ENCODE measurements around the gene SPOCK1.

Gene SPOCK1

DNA sequence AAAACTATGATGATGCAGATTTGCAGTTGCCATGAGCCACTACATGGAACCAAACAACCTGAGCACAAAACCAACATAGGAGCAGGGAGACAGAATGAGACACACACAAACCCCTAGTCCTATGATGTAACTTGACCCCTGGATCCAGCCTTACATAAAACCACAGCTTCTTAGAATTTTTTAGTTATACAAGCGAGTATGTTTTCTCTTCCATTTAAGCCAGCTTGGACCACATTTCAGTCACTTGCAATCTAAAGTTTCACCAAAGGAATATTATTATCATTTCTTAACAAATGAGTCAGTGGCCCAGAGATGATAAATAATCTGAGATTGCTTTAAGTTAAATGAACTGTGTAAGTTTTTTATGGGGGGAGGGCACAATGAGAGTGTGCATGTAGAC lies 6.8 kb downstream of the SPOCK1 start:
- DNase-seq (ENCODE audit: low spot score) = no peak

DNA sequence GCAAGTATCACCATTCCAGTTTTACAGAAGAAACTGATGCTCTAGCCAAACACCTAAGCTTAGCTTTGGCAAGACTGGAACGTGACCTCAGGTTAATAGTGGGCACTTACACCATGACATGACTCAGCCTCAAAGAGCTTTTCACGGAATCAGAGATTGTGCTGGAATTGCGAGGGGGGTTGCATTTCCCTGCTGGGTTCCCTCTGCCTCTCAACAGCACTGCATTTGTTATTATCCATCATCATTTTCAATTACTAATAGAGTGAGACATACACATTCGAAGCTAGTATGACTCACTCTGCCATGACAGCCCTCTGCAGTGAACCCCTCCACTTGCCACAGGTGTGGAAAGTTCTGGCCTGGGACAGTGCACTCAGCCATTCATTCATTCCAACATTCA lies 8.0 kb downstream of the SPOCK1 start:
- no peak for DNase-seq (ENCODE audit: low spot score)

DNA sequence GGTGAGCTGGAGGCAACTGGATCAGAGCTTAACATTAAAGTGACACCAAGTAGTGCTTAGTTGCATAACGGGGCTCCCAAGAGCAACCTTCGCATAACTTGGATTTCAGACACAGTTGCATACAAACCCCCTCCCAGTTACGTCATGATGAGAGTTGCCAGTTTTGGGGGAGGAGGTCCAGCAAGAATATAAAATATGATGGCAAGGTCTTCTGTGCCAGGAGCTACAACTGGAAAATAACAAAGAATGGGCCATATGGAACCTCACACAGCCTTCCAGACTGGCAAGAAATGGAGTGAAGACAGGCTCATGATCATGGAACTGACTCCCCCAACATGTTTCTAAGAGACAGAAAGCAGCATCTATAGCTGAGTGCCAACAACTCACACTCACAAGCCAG lies 8.5 kb downstream of the SPOCK1 start:
- DNase-seq (ENCODE audit: low spot score) = no peak

DNA sequence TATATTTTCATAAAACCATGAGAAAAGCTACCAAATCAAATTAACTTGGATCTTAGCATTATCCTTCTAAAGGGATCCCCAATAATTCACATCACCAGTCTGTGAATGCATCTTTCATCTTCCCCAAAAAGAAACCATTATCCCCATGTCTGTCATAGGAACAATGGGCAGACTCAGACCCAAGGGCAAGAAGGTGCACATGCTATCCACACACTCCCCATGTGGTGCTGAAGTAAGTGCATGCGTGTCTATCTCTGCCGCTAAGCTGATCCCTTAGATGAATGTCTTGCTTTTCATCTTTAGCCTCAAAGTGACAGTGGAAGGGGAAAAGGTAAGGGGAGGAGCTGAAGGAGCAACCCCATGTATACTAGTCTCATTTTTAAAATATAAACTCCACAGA lies 10.2 kb downstream of the SPOCK1 start:
- no peak for DNase-seq (ENCODE audit: low spot score)

DNA sequence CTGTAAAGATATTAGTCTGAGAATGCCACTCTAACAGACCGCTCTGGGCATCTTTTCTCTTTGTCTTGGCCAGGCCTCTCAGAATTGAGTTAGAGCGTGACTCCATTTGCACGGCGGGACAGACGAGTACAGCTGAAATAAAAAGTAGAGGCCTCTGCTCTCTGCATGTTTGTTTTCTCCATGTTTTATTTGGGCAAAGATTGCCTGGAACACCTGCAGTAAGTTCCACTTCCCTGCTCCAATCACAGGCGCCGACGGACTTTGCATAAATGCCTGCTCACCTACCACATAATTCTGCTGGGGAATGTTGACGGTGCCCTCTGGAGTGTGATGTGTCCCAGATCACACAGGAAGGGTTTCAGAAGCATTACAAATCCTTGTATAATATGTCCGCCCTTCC lies 10.6 kb downstream of the SPOCK1 start:
- no peak for DNase-seq (ENCODE audit: low spot score)

DNA sequence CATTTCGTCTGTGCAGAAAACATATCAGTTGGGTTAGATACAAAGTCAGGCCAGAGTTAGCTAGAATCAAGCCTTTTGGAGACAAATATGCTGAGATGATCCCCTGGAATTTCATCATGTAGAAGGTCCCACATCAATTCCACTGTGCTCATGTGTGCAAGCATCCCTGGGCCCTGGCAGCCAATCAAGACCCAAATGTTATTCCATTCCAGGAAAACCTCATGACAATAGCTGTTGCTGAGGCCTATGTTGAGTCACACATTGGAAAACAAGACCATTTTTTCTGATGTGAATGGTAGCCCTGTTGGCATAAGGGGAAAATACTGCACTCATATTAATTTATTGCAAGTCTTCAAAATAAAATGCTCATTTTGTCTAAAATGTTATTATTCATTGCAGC lies 11.5 kb downstream of the SPOCK1 start:
- no peak for DNase-seq (ENCODE audit: low spot score)

DNA sequence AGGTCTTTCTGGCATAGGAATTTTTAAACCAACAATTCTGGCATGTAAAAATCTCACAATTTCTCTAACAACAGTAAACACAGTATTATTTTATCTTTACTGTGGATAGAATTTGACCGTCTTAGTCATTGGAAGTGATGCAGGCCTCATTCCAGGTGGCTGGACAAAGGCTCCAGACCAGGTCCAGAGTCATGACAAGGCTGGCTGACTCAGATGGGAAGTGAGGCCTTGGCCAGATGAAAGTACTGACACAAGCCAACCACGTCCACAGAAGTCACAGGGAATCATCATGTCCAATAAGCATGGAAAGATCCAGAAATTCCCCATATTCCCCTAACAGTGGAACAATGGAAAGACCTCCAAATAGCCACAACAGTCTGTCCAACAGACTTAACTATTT lies 12.4 kb downstream of the SPOCK1 start:
- DNase-seq (ENCODE audit: low spot score) = no peak

DNA sequence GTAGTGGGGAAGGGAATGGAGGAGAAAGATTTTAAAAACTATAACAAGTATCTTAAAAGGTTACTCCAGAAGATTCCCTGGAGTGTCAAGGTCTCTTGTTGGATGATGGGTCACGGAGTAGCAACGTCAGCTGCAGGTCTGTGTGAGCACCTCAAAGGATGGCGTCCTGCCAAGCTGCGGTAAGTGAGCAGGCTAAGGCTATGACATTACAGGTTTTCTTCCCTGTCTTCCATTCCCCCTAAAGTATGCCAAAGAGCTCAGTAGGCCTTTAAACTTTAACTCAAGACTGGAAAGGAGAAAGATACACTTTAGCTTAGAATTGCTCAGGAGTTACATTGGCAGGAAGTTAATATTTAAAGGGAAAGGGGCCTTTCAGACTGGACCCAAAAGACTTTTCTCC lies 17.5 kb downstream of the SPOCK1 start:
- DNase-seq (ENCODE audit: low spot score) = no peak

DNA sequence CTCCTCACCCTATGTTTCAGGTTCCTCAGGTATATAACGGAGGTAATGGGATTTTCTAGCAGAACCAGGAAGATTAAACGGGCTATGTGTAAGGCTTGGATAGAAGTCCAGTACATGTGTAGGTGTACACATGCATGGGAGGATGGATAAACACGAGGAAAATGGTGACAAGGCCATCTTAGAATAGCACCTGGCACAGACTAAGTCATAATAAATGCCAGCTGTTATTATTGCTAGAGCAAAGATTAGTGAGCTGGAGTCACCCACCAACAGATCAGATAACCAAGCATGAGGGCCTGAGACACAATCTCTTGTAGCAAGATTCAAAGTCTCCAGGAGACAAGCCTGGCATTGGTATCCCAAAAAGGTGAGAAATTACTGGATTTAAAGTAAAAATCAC lies 21.1 kb downstream of the SPOCK1 start:
- DNase-seq (ENCODE audit: low spot score) = no peak

DNA sequence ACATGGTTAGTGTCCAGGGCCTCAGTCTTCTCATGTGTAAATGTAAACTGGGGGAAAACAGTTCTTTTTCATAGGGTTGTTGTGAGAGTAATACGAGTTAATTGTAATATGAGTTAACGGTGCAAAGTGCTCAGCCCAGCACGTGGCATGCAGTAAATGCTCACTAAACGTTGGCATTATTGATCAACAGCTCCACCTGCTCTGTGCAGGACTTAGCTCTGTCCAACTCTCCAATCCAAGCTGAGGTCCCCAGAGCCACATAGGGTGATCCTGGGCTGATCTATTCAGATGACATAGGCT lies 28.3 kb downstream of the SPOCK1 start:
- DNase-seq (ENCODE audit: low spot score) = no peak

DNA sequence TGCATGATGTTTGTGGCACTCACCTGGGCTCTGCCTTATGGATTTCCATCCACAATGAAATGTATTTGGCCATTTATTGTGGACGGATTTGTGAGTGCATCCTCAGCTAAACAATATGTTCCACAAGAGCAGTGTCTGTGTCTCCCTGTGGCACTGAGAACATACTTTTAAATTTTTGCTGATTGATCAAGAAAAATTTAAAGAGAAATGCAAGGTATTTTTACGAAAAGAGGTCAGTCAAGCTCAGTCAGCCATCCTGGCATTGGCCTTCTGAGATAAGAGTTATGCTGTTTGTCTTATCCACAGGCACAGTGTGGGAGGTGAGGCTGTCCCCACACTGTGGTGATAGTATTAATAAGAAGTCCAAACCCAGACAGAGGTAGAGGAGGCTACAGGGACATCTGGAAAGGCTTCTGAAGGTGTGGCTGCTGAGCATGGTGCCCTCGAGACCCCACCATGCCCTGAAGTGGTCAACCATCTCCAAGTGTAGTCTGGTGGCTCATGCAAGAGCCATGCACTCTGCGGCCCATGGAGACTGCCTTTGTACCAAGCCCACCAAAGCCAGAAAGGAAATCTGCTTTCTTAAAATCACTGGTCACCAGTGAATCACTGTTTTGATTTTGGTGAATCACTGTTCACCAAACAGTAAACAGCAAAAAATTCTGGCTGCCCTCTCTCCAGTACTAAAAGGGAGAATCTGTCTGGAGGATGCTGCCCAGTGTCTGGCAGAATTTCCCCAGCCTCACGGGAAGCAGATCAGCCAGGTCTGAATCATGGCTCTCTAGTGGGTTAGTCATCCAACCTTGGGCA lies 28.8 kb downstream of the SPOCK1 start:
- DNase-seq (ENCODE audit: low spot score) = no peak

DNA sequence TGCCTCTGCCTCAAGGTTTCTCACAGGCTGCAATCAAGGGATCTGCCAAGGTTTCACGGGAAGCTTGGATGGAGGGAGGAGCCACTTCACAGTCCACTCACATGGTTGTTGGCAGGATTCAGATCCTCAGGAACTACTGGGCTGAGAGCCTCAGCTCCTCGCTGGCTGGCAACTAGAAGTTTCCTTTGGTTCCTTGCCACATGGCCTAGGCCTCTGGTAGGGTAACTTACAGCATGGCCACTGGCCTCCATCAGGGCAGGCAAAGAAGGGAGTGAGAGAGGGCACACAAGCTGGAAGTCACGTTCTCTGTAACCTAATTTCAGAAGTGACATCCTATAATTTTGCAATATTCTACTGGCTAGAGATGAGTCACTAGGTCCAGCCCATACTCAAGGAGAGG lies 32.2 kb downstream of the SPOCK1 start:
- no peak for DNase-seq (ENCODE audit: low spot score)

DNA sequence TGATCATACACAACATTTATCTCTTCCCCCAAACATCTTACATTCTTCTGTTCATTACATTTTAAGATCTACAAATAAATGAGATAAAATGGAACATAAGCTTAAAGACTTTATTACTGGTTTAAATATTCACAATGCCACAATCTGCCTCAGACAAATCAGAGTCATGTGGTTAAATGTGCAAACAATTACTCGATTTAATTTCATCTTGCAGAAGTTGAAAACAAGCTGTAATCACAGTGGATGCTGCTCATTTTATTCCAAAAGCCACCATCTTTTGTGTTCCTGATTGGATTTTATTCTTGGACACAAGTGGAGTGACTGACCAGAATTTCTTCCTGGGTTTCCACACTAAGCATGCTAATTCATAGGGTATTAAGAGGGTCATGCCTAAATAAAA lies 33.2 kb downstream of the SPOCK1 start:
- no peak for DNase-seq (ENCODE audit: low spot score)

DNA sequence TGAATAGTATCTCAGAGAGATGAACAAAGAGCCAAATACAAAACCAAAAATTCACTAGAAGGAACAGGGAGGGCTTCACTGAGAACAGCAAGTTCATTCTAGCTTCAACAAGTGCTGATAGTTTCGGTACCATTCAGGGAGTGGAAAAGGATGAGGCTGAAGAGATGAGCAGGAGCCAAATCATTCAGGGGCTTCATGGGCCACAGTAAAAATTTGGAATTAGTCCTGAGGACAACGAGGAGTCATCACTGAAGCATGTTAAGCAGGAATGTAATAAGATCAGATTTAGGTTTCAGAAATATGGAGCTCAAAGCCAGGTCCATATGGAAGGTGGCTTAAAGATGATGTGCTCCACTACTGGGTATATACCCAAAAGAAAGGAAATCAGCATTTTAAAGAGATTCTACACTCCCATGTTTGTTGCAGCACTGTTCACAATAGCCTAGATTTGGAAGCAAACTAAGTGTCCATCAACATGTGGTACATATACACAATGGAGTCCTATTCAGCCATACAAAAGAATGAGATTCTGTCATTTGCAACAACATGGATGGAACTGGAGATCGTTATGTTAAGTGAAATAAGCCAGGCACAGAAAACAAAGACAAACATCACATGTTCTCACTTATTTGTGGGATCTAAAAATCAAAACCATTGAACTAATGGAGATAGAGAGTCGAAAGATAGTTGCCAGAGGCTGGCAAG lies 36.2 kb downstream of the SPOCK1 start:
- DNase-seq (ENCODE audit: low spot score) = no peak

DNA sequence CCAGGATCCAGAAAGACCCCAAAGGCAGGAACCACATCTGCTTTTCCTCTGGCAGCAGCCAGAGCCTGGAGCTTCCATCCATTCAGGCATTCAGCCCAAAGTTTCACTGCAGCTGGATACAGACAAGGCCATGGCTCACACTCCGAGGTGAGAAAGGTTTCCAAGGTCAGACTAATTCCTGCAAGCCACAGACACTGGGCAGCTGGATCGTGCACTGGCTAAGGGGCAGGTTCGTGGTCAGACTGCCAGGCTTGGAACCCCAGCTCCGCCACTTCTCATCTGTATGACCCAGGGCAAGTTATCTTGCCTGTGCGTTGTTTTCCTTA lies 36.9 kb downstream of the SPOCK1 start:
- DNase-seq (ENCODE audit: low spot score) = no peak

DNA sequence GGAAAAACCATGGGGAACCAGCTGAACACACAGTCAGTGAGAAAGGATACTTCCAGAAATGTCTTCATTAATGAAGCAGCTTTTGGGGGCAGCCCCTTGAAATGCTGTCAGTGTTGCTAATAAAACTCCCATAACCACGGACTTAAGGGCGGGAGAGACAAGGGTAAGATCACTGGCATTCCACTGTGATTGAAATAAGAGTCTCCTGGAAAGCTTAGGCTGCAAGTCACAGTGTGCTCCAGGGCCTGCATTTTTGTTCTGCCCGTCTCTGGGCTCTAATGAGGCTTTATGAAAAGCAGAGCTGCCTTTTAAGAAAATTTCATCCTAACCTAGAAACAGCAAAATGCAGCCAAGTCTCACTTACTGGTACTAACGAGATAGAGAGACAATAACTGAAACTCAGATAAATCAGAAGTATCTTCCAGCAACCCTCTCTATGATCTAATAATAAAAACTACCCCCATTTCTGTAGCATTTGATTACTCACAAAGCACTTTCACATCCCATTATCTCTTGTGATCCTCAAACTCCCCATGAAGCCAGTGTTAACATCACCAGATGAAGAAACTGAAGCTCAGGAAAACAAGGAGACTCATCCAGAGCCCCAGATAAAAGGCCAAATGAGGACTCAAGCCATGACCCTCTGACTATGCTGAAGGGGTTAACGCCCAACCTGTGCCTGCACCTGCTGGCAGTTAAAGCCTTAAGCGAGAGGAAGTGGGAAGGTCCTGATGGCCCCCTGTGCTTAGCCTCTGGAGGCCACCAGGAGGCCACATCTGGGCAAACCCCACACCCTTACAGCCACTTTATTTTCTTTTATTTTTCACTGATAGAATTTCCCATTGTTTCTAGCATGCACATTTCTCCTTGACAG lies 37.5 kb downstream of the SPOCK1 start:
- no peak for DNase-seq (ENCODE audit: low spot score)

DNA sequence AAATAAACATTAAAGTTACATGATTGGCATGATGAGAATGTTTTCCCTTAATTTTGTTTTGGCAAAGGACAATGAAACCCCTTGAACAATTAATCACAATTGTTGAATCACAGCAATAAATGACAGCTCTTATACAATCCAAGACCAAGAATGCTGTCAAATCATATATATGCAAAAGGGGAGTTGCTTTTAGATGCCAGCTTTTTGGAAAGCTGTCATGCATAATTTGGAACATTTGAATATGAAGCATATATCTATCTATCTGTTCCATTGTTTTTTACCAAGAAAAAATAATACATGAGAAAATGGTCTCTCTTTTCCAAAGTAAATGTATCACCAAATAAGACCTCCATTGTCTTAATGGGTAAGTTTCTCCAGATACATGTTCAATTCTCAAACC lies 44.5 kb downstream of the SPOCK1 start:
- no peak for DNase-seq (ENCODE audit: low spot score)

DNA sequence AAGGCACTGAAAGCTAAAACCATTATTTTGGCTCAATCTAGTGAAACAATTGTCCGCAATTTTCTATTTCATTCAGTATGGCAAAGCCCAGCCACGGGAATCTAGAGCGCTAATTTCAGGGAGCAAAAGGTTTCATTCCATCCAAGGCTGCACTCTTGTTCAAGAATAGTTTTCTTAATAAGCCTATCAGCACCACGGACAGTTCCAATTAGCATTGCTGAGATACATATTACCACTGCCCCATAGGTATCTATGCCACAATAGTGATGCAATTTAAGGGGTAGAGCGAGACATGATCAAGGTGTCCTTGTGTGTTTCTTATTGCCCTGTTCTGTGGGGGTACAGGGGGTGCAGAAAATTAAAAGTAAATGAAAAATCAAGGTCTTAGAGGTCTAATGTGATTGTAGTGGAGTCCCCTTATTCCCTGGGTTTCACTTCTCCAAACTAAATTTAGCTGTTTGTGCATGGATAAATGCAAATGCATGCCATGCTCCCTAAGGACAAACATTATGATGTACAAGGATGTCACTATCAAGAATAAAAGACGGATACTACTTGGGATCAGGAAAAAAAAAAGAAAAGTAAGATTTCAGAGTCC lies 45.5 kb downstream of the SPOCK1 start:
- DNase-seq (ENCODE audit: low spot score) = no peak

DNA sequence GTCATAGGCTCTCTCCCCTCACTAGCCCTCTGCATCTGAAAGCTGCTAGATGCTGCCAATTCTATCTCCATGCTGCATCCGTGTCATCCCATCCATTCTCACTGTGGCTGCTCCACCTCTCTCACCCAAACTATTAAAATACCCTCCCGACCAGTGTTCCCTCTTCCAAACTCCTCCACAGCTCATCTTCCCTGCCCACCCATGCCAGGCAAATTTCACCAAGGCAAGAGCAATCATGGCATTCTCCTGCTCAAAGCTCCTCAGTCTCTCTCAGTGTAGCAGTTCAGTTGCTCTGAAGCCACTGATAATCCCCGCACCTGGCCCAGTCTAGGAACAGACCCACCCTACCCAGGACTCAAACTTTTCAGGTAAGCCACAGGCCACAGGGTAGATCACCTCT lies 48.4 kb downstream of the SPOCK1 start:
- DNase-seq (ENCODE audit: low spot score) = no peak

DNA sequence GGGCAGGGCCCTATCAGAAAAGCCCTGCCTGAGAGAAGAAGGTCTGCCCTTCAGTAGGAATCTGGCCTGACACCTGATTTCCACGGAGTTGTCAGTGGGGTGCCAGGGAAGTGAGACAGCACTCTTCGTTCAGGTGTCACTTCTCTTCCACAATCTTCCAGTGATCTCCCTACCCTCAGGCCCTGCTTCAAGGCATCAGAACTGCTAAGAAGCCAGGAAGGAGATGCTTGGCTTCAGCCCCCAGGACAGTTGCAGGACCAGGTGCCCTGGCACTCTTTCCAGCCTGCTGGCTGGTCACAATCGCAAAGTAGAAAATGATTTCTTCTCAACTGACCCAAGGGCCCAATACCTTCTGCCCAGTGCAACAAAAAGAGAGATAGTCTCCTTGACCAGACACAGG lies 50.3 kb downstream of the SPOCK1 start:
- DNase-seq (ENCODE audit: low spot score) = no peak

DNA sequence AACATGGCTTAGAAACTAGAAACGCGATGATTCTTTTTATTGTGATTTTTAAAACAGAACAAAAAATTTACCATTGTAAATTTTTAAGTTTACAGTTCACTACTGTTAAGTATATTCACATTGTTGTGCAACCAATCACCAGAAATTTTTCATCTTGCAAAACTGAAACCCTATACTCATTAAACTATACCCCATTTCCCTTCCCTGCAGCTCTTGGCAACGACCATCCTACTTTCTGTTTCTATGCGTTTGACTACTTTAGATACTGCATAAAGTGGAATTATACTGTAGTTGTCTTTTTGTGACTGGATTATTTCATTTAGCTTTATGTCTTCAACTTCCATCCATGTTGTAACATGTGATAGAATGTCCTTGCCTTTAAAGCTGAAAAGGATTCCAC lies 52.5 kb downstream of the SPOCK1 start:
- DNase-seq (ENCODE audit: low spot score) = no peak

DNA sequence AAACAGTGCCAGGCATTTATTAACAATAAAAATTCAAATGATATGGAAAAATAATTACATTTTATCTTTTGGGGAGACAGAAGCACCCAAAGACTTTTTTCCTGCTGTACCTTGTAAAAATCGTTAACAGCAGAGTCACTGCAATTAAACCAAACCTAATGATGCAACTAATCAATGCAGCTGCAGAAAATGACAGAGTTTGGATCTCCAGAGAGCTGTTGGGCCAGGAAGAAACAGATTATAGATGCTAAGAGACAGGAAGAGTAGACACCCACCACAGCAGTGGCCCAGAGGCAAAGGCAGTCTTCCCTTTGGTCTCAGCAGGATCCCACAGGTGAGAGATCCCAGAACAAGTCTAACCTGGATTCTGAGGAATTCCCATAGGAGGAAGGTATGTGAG lies 53.0 kb downstream of the SPOCK1 start:
- DNase-seq (ENCODE audit: low spot score) = no peak

DNA sequence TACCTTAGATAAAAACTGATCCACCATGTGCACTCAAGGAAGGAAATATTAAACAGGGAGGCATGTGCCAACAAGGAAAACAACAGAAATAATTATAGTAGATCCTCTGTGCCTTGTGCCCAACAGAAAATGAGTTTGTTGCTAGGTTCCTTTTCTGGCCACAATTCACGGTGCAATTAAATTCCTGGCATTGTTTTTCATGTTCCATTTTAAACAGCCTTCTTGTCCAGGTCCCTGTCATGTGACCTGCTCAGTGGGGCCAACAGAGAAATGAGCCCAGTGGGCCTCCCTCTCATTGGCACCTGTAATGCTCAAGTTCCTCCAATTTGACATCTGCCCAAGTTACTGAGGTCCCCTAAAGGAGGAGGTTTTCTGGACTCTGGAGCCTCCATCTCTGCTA lies 56.5 kb downstream of the SPOCK1 start:
- no peak for DNase-seq (ENCODE audit: low spot score)
